H1 (cell line): ENCODE measurements around the gene UMPS. TPM values are rescaled to one million over a fixed set of nuclear protein-coding genes. Genes with fewer than 3 reads are reported as not detected.

Experiments
- CTCF ChIA-PET: fragments of 300-600 bp; sonication (Branson Sonifier 250); formaldehyde crosslinking; loops from one replicate; lab custom pipeline; 2021; ENCODE audit not compliant: partially characterized antibody; lab: Charles Lee
- POLR2A ChIA-PET: fragments of 300-600 bp; sonication (Branson Sonifier 250); formaldehyde crosslinking; loops from one replicate; lab custom pipeline; 2021; ENCODE audit warnings: inconsistent platforms; ENCODE audit not compliant: partially characterized antibody; lab: Charles Lee
- DNase-seq, 2 experiments: peaks; one replicate each; pipeline versions ENCODE4 v3.0.0 to v3.0.0-alpha.2; 2010 to 2022; ENCODE audit warnings: low spot score in 2 of 2, low read depth in 1 of 2, mixed read lengths in 1 of 2
- FAIRE-seq: peaks from 2 replicates; lab custom pipeline; 2011; peaks lifted over from hg19 to GRCh38; lab: Jason Lieb, UNC
- H2AFZ ChIP-seq: 2 replicates; pipeline ENCODE4 v1.8.1; 2012; ENCODE audit warnings: low read length, inconsistent platforms
- H2AK5ac ChIP-seq: 2 replicates; pipeline ENCODE4 v1.6.1; 2013; ENCODE audit warnings: low read depth, low read length
- H2BK120ac ChIP-seq: replicated peaks from 2 replicates; pipeline ENCODE3; 2013; ENCODE audit warnings: low read depth, low read length, inconsistent platforms
- H2BK12ac ChIP-seq: 2 replicates; pipeline ENCODE4 v1.6.1; 2013; ENCODE audit warnings: low read depth, low read length
- H2BK15ac ChIP-seq: 2 replicates; pipeline ENCODE4 v1.6.1; 2013; ENCODE audit warnings: low read length
- H2BK20ac ChIP-seq: 2 replicates; pipeline ENCODE4 v1.6.1; 2013; ENCODE audit warnings: low read length
- H2BK5ac ChIP-seq: 2 replicates; pipeline ENCODE4 v1.6.1; 2013; ENCODE audit warnings: low read depth, low read length
- H3K14ac ChIP-seq: 2 replicates; pipeline ENCODE4 v1.6.1; 2013; ENCODE audit warnings: inconsistent platforms; ENCODE audit not compliant: insufficient read length
- H3K18ac ChIP-seq: 2 replicates; pipeline ENCODE4 v1.6.1; 2013; ENCODE audit warnings: low read length; ENCODE audit errors: extremely low read depth
- H3K23ac ChIP-seq: 2 replicates; pipeline ENCODE4 v1.6.1; 2013; ENCODE audit warnings: inconsistent platforms; ENCODE audit not compliant: insufficient read length
- H3K23me2 ChIP-seq: 2 replicates; pipeline ENCODE4 v1.6.1; 2013; ENCODE audit warnings: low read depth, low read length
- H3K27ac ChIP-seq: 2 replicates; pipeline ENCODE4 v1.6.1; 2011; ENCODE audit warnings: low read depth, low read length, inconsistent platforms
- H3K27me3 ChIP-seq, 4 experiments: replicated peaks in 1 of 4; 1 replicate in 1 of 4; 2 replicates in 3 of 4; pipeline versions ENCODE4 v1.6.1 to v1.8.1; 2011 to 2013; ENCODE audit warnings: low read length in 3 of 4, mild to moderate bottlenecking in 3 of 4, inconsistent platforms in 2 of 4, mixed read lengths in 2 of 4, moderate library complexity in 1 of 4; ENCODE audit not compliant: control insufficient read depth in 3 of 4, insufficient read depth in 3 of 4; ENCODE audit errors: extremely low read depth in 1 of 4
- H3K36me3 ChIP-seq, 4 experiments: 2 replicates each; pipeline versions ENCODE4 v1.6.1 to v1.8.1; 2011 to 2013; ENCODE audit warnings: mild to moderate bottlenecking in 4 of 4, low read length in 3 of 4, moderate library complexity in 2 of 4, control low read depth in 1 of 4, inconsistent platforms in 1 of 4; ENCODE audit not compliant: insufficient read depth in 4 of 4, control insufficient read depth in 2 of 4
- H3K4ac ChIP-seq: replicated peaks from 2 replicates; pipeline ENCODE3; 2013; ENCODE audit warnings: low read length, low read depth, mixed read lengths, inconsistent platforms; ENCODE audit not compliant: insufficient read length
- H3K4me1 ChIP-seq, 4 experiments: replicated peaks in 1 of 4; 1 replicate in 1 of 4; 2 replicates in 3 of 4; pipeline versions ENCODE4 v1.6.1 to v1.8.1; 2011 to 2013; ENCODE audit warnings: low read length in 3 of 4, inconsistent platforms in 2 of 4, mixed read lengths in 1 of 4; ENCODE audit not compliant: insufficient read depth in 4 of 4, control insufficient read depth in 3 of 4
- H3K4me2 ChIP-seq, 2 experiments: 2 replicates each; pipeline versions ENCODE4 v1.6.1 to v1.8.1; 2011 to 2013; ENCODE audit warnings: low read depth in 2 of 2, low read length in 2 of 2, control low read depth in 1 of 2, inconsistent platforms in 1 of 2, mild to moderate bottlenecking in 1 of 2; ENCODE audit not compliant: insufficient read depth in 1 of 2
- H3K4me3 ChIP-seq, 4 experiments: fragments of 200-600, 300-600 bp in 1 of 4; sonication (generic), shearing (Covaris generic), sonication (Bioruptor Twin) in 1 of 4; 2 replicates each; pipeline versions ENCODE4 v1.5.1 to v1.8.1; 2011 to 2016; ENCODE audit warnings: low read length in 4 of 4, low read depth in 3 of 4, control low read depth in 2 of 4, inconsistent platforms in 2 of 4, mild to moderate bottlenecking in 2 of 4, mixed read lengths in 1 of 4, moderate library complexity in 1 of 4; ENCODE audit not compliant: insufficient read depth in 2 of 4; ENCODE audit errors: extremely low read depth in 1 of 4
- H3K56ac ChIP-seq: replicated peaks from 2 replicates; pipeline ENCODE3; 2013; ENCODE audit warnings: low read depth, mild to moderate bottlenecking, mixed read lengths, low read length, inconsistent platforms; ENCODE audit not compliant: insufficient read length
- H3K79me1 ChIP-seq: 2 replicates; pipeline ENCODE4 v1.6.1; 2013; ENCODE audit warnings: low read depth, low read length, control low read depth
- H3K79me2 ChIP-seq, 2 experiments: 2 replicates each; pipeline versions ENCODE4 v1.6.1 to v1.8.1; 2012 to 2013; ENCODE audit warnings: low read length in 2 of 2, mild to moderate bottlenecking in 2 of 2, inconsistent platforms in 1 of 2; ENCODE audit not compliant: insufficient read depth in 2 of 2, control insufficient read depth in 1 of 2
- H3K9ac ChIP-seq, 4 experiments: replicated peaks in 1 of 4; 1 replicate in 1 of 4; 2 replicates in 3 of 4; pipeline versions ENCODE4 v1.6.1 to v1.8.1; 2011 to 2013; ENCODE audit warnings: low read depth in 3 of 4, low read length in 3 of 4, control low read depth in 2 of 4, mild to moderate bottlenecking in 2 of 4, moderate library complexity in 2 of 4, inconsistent platforms in 1 of 4; ENCODE audit errors: extremely low read depth in 1 of 4
- H3K9me3 ChIP-seq, 2 experiments: 2 replicates each; pipeline versions ENCODE4 v1.6.1 to v1.8.1; 2012 to 2013; ENCODE audit warnings: mild to moderate bottlenecking in 2 of 2, moderate library complexity in 2 of 2, control low read depth in 1 of 2, inconsistent platforms in 1 of 2, low read depth in 1 of 2, low read length in 1 of 2, mixed read lengths in 1 of 2; ENCODE audit not compliant: insufficient read depth in 2 of 2
- H4K20me1 ChIP-seq, 2 experiments: replicated peaks in 1 of 2; 2 replicates each; pipeline versions ENCODE3 to v1.8.1; 2011 to 2013; ENCODE audit warnings: inconsistent platforms in 2 of 2, low read length in 2 of 2, mild to moderate bottlenecking in 1 of 2; ENCODE audit not compliant: insufficient read depth in 2 of 2, control insufficient read depth in 1 of 2
- H4K5ac ChIP-seq: 2 replicates; pipeline ENCODE4 v1.6.1; 2013; ENCODE audit warnings: low read length, low read depth, mixed read lengths, inconsistent platforms; ENCODE audit not compliant: insufficient read length
- H4K8ac ChIP-seq: 2 replicates; pipeline ENCODE4 v1.8.0; 2013; ENCODE audit warnings: mild to moderate bottlenecking, moderate library complexity, low read length, inconsistent platforms; ENCODE audit not compliant: insufficient read depth; ENCODE audit errors: extremely low read depth
- H4K91ac ChIP-seq: replicated peaks from 2 replicates; pipeline ENCODE3; 2013; ENCODE audit warnings: low read length, mixed read lengths, inconsistent platforms; ENCODE audit not compliant: insufficient read length
- SIX5 ChIP-seq: IDR thresholded peaks from 2 replicates; pipeline ENCODE4 v1.6.1; 2011; ENCODE audit warnings: mild to moderate bottlenecking, low read depth, low read length
- WGBS, 2 experiments: shearing (Covaris generic) in 1 of 2; methylation state at CpG; one replicate each; pipeline versions ENCODE4 v1.1.6 to v1.1.7; 2013 to 2015; ENCODE audit warnings: low lambda C conversion rate in 2 of 2, mixed read lengths in 2 of 2, inconsistent platforms in 1 of 2, low coverage in 1 of 2, missing lambda C conversion rate in 1 of 2; ENCODE audit not compliant: insufficient replicate concordance in 2 of 2, insufficient coverage in 1 of 2, insufficient read length in 1 of 2; ENCODE audit errors: extremely low coverage in 1 of 2, missing lambda C conversion rate in 1 of 2; 5-methylcytosine and 5-hydroxymethylcytosine counted together
- polyA plus RNA-seq, 7 experiments: library from polyadenylated mRNA; depleted of rRNA in 3 of 7; stranded (reverse) in 5 of 7; unstranded in 2 of 7; fragments of >200 nt in 5 of 7; fragments of 200-250 nt in 2 of 7; gene quantifications; 1 replicate in 5 of 7; 2 replicates in 1 of 7; 4 replicates in 1 of 7; pipeline versions ENCODE4 v1.2.1 to v1.2.3, GENCODE V29; 2011 to 2013; ENCODE audit warnings: missing spikeins in 2 of 7, mixed read lengths in 2 of 7
- total RNA-seq: library from RNA; stranded (reverse); fragmentation: NEBNext Ultra II Directional; extraction: Animal tissue kit (Norgen Biotek cat#: 25700); gene quantifications from 2 replicates; pipeline ENCODE4 v1.2.1, GENCODE V29; 2021

Gene UMPS
- total and polyA plus RNA-seq, 2 of the 8 experiments (the other 6 are each of a cell fraction or from before 2014, with no cell fraction given): 32.8 to 59.0 TPM

GRCh38 chr3:124684459-124684858 lies 45.8 kb upstream of the UMPS start:
- Histone ChIP-seq H3K27me3 (no peaks in the 10 kb centered on the region; a peak in 1 of 7 replicates), H2BK120ac (no peak overlapping the region), H3K23me2 (no peaks in the 10 kb centered on the region), H3K14ac (no peak overlapping the region), H3K18ac (no peak overlapping the region), H2AFZ (no peak overlapping the region), H2BK15ac (no peak overlapping the region), H3K4me2 (no peak overlapping the region), H3K4me3 (no peak overlapping the region), H2BK12ac (no peak overlapping the region), H3K56ac (no peak overlapping the region), H4K20me1 (peaks cover 0 to 1% of the 10 kb centered on the region in 2 experiments), H2BK20ac (no peak overlapping the region), H3K4me1 (no peaks in the 10 kb centered on the region), H3K36me3 (no peaks in the 10 kb centered on the region), H3K27ac (no peak overlapping the region), H4K5ac (no peak overlapping the region), H3K4ac (no peak overlapping the region), H3K9me3 (no peaks in the 10 kb centered on the region), H3K79me2 (no peaks in the 10 kb centered on the region), H3K9ac (no peak overlapping the region), H3K79me1 (no peaks in the 10 kb centered on the region), H2AK5ac (no peak overlapping the region), H3K23ac (no peak overlapping the region), H2BK5ac (no peak overlapping the region), H4K91ac (no peak overlapping the region), H4K8ac (no peak overlapping the region)
- no peak for FAIRE-seq
- no peak for DNase-seq
- CTCF ChIA-PET: interaction anchor here (0.8 to 3.0 kb wide), 7 partner anchors 91 to 216 kb away, joined by 3 to 13 read pairs (median 5); no protein-coding TSS in a partner anchor
- no peak for TF ChIP-seq SIX5
- 93% methylated on average over 6 of the region's 7 CpGs; no CpG with 5 or more reads in 1 of the 2 experiments for WGBS, 2 experiments
- POLR2A ChIA-PET: interaction anchor here (1.5 kb wide), 1 partner anchor 50 kb away, joined by 3 read pairs; no protein-coding TSS in a partner anchor
